B cell (primary cell): Measurements from ENCODE around the gene PIGH.

ENCODE experiments used
- CTCF ChIP-seq: fragments of 200-600 bp; IDR thresholded peaks from one replicate; pipeline ENCODE4 v1.8.0; 2022; ENCODE audit warnings: antibody characterized with exemption, mild to moderate bottlenecking
- EZH2 ChIP-seq: IDR thresholded peaks from 2 replicates; pipeline ENCODE4 v1.6.1; 2012; ENCODE audit warnings: borderline replicate concordance, low read depth, mild to moderate bottlenecking, moderate library complexity, low read length; ENCODE audit not compliant: insufficient read depth, poor library complexity, severe bottlenecking

DNA sequence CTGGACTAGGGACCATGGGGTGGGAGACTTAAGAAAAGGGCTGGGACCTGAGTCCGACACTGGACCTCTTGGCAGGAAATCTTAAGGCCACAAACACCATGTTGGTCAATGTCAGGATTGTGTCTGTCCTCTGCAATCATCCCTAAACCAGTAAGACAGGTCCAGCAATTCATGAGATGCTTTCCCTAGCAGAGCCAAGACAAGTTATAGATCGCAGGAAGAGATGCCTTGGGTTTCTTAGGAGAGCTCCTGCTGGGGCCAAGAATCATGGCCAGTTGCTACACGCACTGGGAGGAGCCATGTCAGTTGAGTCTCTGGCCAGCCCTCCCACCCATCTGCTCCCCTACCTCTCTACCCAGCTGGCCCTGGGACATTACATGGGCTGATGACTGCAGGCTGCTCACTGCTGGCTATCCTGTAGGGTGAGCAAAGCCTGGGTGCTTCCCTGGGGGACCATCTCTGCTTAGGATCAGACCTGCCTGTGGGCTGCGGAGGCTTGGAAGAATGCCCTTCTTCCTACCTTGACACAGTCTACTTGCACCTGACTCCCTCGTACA, 52.8 kb downstream of the PIGH start:
- no peak for TF ChIP-seq CTCF
- TF ChIP-seq EZH2: no peak
